Fibroblast of pulmonary artery (primary cell): ENCODE results near the gene TSTD2.
"Not testable (repeated sequence)": the region's sequence is repeated elsewhere in the genome, so short reads cannot be mapped to it uniquely, and the experiment has no call there.

Experiments used
- DNase-seq: peaks from one replicate; pipeline ENCODE4 v3.0.0-alpha.2; 2010; ENCODE audit warnings: low read depth
- H3K4me3 ChIP-seq: replicated peaks from 2 replicates; pipeline ENCODE4 v1.5.1; 2011; ENCODE audit warnings: low read depth, mild to moderate bottlenecking, control low read depth, low read length, moderate library complexity
- TF ChIP-seq, protein P1 (sequence below): IDR thresholded peaks from 2 replicates; pipeline ENCODE4 v1.5.1; 2011; ENCODE audit warnings: mild to moderate bottlenecking, control low read depth, low read length, inconsistent platforms; ENCODE audit errors: missing control alignments

TSTD2 gene

DNA sequence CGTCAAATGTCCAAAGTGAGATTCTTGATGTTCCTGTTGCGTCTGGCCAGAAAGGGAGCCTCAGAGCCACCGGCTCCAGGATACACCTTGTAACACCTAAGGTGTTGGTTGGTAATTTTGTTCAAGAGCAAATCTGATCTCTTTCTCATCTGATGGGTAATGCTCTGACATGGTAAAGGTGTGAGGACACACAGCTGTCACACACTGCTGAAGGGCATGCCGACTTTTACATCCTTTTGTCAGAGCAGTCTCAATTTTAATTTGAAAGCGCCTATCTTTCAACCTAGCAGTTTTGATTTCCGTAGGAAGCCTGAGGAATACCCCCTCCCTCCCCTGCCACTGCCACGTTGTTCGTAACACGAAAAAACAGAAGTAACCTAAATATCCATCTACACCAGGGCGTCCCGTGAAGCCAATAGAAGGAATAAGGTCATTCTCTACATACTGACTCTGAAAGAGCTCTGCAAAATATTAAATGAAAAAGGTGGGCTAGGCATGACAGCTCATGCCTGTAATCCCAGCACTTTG is 57.4 kb downstream of the TSTD2 start:
- no peak overlapping the region for H3K4me3 ChIP-seq
- no peak for DNase-seq

GRCh38 chr9:97574921-97575672 is 58.1 kb downstream of the TSTD2 start:
- H3K4me3 ChIP-seq, DNase-seq: not testable (repeated sequence)

More for the DNA sequence above, 57.4 kb downstream of the TSTD2 start:
- TF ChIP-seq, protein P1, sequence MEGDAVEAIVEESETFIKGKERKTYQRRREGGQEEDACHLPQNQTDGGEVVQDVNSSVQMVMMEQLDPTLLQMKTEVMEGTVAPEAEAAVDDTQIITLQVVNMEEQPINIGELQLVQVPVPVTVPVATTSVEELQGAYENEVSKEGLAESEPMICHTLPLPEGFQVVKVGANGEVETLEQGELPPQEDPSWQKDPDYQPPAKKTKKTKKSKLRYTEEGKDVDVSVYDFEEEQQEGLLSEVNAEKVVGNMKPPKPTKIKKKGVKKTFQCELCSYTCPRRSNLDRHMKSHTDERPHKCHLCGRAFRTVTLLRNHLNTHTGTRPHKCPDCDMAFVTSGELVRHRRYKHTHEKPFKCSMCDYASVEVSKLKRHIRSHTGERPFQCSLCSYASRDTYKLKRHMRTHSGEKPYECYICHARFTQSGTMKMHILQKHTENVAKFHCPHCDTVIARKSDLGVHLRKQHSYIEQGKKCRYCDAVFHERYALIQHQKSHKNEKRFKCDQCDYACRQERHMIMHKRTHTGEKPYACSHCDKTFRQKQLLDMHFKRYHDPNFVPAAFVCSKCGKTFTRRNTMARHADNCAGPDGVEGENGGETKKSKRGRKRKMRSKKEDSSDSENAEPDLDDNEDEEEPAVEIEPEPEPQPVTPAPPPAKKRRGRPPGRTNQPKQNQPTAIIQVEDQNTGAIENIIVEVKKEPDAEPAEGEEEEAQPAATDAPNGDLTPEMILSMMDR, result no peak

- not testable (repeated sequence) for H3K4me3 ChIP-seq, DNase-seq
Measured at GRCh38 chr9:97574101-97574571, 59.0 kb downstream of the TSTD2 start.

DNA sequence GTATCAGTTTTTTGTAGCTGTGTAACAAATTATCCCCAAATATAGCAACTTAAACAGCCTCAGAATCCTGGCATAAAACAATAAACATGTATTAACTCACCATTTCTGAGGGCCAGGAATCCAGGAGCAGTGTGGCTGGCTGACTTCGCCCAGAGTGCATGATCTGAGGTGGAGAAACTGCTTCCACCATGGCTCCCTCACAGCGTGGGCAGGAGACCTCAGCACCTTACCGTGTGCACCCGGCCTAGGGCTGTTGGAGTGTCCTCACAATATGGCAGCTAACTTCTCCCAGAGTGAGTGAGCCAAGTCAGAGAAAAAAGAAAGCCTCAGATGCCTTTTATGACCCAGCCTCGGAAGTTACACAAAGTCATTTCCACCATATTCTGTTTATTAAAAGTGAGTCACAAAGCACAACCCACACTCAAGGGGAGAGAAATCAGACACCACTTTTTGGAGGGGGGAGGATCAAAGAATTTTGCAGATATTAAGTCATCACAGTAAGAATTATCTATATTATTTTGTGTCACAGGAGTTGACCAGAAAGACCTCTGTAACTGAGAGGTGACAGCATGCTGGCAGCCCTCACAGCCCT is 59.6 kb downstream of the TSTD2 start:
- no peak overlapping the region for H3K4me3 ChIP-seq
- DNase-seq, result no peak
- TF ChIP-seq, protein P1, result no peak

- H3K4me3 ChIP-seq, result no peak overlapping the region
- TF ChIP-seq, protein P1, result no peak
- no peak for DNase-seq
Measured at GRCh38 chr9:97572892-97573365, 60.2 kb downstream of the TSTD2 start.

DNA sequence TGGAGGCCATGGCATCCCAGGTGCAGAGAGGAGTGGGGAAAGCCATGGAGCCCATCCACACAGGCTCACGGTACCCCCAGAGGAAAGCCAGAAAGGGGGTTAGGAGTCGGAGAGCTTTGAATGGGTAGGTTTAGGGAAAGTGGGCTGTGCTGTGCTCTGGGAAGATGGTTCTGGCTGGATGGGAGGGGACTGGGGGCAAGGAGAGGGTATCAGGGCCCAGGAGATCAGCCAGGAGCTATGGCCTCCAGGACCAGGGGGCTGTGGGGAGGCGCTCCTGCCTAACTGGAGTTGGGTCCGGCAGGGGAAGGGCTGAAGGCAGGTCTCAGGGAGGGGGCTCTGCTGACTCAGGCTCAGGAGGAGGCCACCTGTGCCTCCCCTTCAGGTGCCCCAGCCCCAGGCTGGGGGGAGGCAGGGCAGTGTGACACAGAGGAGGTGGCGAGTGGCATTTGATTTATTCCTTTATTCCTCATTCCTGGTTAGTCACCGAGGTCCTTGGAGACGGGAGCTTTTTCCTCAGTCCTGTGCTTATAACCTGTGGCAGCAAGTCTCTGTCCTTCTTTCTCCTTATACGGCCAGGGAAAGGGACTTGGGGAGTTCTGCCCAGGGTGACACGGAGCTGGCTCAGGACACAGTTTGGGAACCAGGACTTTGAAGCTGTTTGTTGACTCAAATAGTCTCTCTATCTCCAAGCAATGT is 60.8 kb downstream of the TSTD2 start:
- DNase-seq, result no peak
- TF ChIP-seq, protein P1, result no peak

DNA sequence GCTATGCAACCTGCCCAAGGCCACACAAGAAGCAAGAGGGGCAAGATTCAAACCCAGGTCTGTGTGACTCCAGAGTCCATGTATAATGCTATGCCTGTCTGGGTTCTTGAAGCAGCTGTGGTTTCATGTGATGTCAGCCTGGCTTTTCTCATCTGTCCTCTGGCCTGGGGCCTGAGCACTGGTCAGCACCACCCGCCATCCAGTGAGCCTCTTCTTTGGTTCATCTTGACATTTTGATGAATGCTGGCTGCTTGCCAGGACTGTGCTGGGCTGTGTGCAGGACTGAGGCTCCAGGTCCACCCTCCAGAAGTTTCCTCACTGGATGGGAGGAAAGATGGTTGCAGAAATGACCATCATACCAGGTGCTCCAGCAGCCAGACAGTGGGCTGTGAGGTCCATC is 61.5 kb downstream of the TSTD2 start:
- no peak overlapping the region for H3K4me3 ChIP-seq
- TF ChIP-seq, protein P1, result no peak
- DNase-seq, result no peak

More for the DNA sequence above, 60.8 kb downstream of the TSTD2 start:
- H3K4me3 ChIP-seq, result no peak overlapping the region
